OCI-LY3 (cell line): ENCODE data around the gene SLC24A4.

Experiments used
- CTCF ChIP-seq: fragments of 200-600, 300-600 bp; sonication (generic); IDR thresholded peaks from 2 replicates; pipeline ENCODE4 v1.5.1; 2014; ENCODE audit warnings: antibody characterized with exemption, low read length, low read depth
- EZH2phosphoT487 ChIP-seq: fragments of 200-600 bp; shearing (Covaris generic); IDR thresholded peaks from 2 replicates; pipeline ENCODE4 v1.6.1; 2018; ENCODE audit warnings: antibody characterized with exemption, mixed run types, low read depth

GRCh38 chr14:92316176-92316575, 6.8 kb upstream of the SLC24A4 start:
- no peak for TF ChIP-seq CTCF
- TF ChIP-seq EZH2phosphoT487: no peak
